Endothelial cell of umbilical vein (primary cell): ENCODE results near the gene NT5DC1.

ENCODE experiments used
- EZH2 ChIP-seq: IDR thresholded peaks from 2 replicates; pipeline ENCODE4 v1.6.1; 2012; ENCODE audit warnings: borderline replicate concordance, low read depth, mild to moderate bottlenecking, moderate library complexity, low read length, inconsistent platforms; ENCODE audit not compliant: severe bottlenecking
- FOS ChIP-seq: IDR thresholded peaks from 2 replicates; pipeline ENCODE4 v1.6.1; 2011; ENCODE audit warnings: mild to moderate bottlenecking, low read length, moderate library complexity, borderline replicate concordance; ENCODE audit not compliant: insufficient read depth
- GATA2 ChIP-seq: IDR thresholded peaks from 2 replicates; pipeline ENCODE4 v1.7.0; 2011; ENCODE audit warnings: low read depth, mild to moderate bottlenecking, moderate library complexity, mixed read lengths, low read length; ENCODE audit not compliant: insufficient read length, insufficient read depth
- JUN ChIP-seq: IDR thresholded peaks from 2 replicates; pipeline ENCODE4 v1.6.1; 2011; ENCODE audit warnings: borderline replicate concordance, low read depth; ENCODE audit not compliant: insufficient read length, insufficient read depth
- MYC ChIP-seq: IDR thresholded peaks from one replicate; pipeline ENCODE4 v1.6.1; 2011; ENCODE audit warnings: mild to moderate bottlenecking, low read depth, low read length
- POLR2A ChIP-seq: IDR thresholded peaks from 2 replicates; pipeline ENCODE4 v1.6.1; 2012; ENCODE audit warnings: low read depth, mild to moderate bottlenecking, control low read depth, low read length
- POLR2AphosphoS5 ChIP-seq: IDR thresholded peaks from 2 replicates; pipeline ENCODE4 v1.6.1; 2012; ENCODE audit warnings: low read depth, mild to moderate bottlenecking, control low read depth, low read length, moderate library complexity; ENCODE audit not compliant: insufficient read depth
- TF ChIP-seq, protein P1 (sequence below), 2 donors: IDR thresholded peaks; 1 replicate in 1 of 2; 2 replicates in 1 of 2; pipeline ENCODE4 v1.5.1; 2011; ENCODE audit warnings: low read length in 2 of 2, mild to moderate bottlenecking in 2 of 2, moderate library complexity in 2 of 2, control low read depth in 1 of 2, inconsistent platforms in 1 of 2, low read depth in 1 of 2; ENCODE audit not compliant: insufficient read depth in 1 of 2; ENCODE audit errors: extremely low read depth in 1 of 2

DNA sequence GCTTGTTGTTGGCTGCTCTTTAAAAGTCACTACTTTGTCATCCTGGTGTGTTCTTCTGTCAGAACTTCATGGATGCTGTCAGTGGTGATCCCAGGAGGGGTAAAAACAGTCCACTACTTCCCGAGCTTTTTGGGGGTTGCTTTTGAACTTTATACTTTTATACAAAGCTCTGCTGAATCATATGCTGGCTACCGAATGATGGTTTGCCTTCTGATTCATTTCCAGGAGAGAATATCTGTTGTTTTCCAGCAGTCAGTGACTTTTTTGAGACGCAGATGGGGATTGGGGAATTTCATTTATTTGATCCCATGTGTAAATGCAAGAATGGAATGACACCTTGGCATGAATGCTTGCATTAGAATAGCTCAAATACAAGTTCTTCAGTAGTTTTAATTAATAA is 58.0 kb downstream of the NT5DC1 start:
- TF ChIP-seq, protein P1, sequence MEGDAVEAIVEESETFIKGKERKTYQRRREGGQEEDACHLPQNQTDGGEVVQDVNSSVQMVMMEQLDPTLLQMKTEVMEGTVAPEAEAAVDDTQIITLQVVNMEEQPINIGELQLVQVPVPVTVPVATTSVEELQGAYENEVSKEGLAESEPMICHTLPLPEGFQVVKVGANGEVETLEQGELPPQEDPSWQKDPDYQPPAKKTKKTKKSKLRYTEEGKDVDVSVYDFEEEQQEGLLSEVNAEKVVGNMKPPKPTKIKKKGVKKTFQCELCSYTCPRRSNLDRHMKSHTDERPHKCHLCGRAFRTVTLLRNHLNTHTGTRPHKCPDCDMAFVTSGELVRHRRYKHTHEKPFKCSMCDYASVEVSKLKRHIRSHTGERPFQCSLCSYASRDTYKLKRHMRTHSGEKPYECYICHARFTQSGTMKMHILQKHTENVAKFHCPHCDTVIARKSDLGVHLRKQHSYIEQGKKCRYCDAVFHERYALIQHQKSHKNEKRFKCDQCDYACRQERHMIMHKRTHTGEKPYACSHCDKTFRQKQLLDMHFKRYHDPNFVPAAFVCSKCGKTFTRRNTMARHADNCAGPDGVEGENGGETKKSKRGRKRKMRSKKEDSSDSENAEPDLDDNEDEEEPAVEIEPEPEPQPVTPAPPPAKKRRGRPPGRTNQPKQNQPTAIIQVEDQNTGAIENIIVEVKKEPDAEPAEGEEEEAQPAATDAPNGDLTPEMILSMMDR (IDR thresholded peaks at IDR 0.05; ENCODE audit: extremely low read depth in 1 of 2, insufficient read depth in 1 of 2, low read depth in 1 of 2, low read length in 2 of 2), result no peak
- TF ChIP-seq POLR2AphosphoS5 (no peak), POLR2A (no peak), FOS (no peak), GATA2 (no peak), EZH2 (no peak), MYC (no peak), JUN (no peak)
